HG03520 (cell line): Measurements from ENCODE around the gene SLC39A9.
"Not testable (repeated sequence)": the region's sequence is repeated elsewhere in the genome, so short reads cannot be mapped to it uniquely, and the experiment has no call there.

Experiments used
- ATAC-seq: cut with Tn5 transposase; IDR thresholded peaks from one replicate; pipeline ENCODE4 v1.9.1; 2021; ENCODE audit warnings: mild to moderate bottlenecking, moderate library complexity; ENCODE audit not compliant: unreplicated experiment

Gene SLC39A9

GRCh38 chr14:69368381-69368780, 30.1 kb upstream of the SLC39A9 start:
- no peak for ATAC-seq

GRCh38 chr14:69370061-69370460, 28.4 kb upstream of the SLC39A9 start:
- no peak for ATAC-seq

GRCh38 chr14:69372146-69372545, 26.3 kb upstream of the SLC39A9 start:
- ATAC-seq, result no peak

GRCh38 chr14:69373104-69373503, 25.4 kb upstream of the SLC39A9 start:
- ATAC-seq, result no peak

GRCh38 chr14:69374235-69374634, 24.3 kb upstream of the SLC39A9 start:
- no peak for ATAC-seq

GRCh38 chr14:69375182-69375581, 23.3 kb upstream of the SLC39A9 start:
- ATAC-seq, result no peak

- ATAC-seq, result no peak
These were observed 22.8 kb upstream of the SLC39A9 start for GRCh38 chr14:69375722-69376121.

- no peak for ATAC-seq
These were observed 22.1 kb upstream of the SLC39A9 start for GRCh38 chr14:69376439-69376838.

GRCh38 chr14:69378274-69378673, 20.2 kb upstream of the SLC39A9 start:
- ATAC-seq, result no peak

GRCh38 chr14:69387311-69387710, 11.2 kb upstream of the SLC39A9 start:
- ATAC-seq, result no peak

- not testable (repeated sequence) for ATAC-seq
These were observed 7.1 kb upstream of the SLC39A9 start for GRCh38 chr14:69391400-69391799.

GRCh38 chr14:69392481-69392880, 6.0 kb upstream of the SLC39A9 start:
- no peak for ATAC-seq

GRCh38 chr14:69395929-69396328, 2.6 kb upstream of the SLC39A9 start:
- no peak for ATAC-seq

GRCh38 chr14:69398818-69399210, 322 bp downstream of the SLC39A9 start:
- peak; percentile 21 for ATAC-seq

- ATAC-seq, result no peak
These were observed 1.3 kb downstream of the SLC39A9 start for GRCh38 chr14:69399750-69400149.

GRCh38 chr14:69400154-69400553, 1.7 kb downstream of the SLC39A9 start:
- no peak for ATAC-seq

- ATAC-seq, result no peak
These were observed 3.3 kb downstream of the SLC39A9 start for GRCh38 chr14:69401841-69402240.

- ATAC-seq, result no peak
These were observed 6.0 kb downstream of the SLC39A9 start for GRCh38 chr14:69404478-69404877.

GRCh38 chr14:69404883-69405282, 6.4 kb downstream of the SLC39A9 start:
- ATAC-seq, result no peak

GRCh38 chr14:69405762-69406161, 7.3 kb downstream of the SLC39A9 start:
- ATAC-seq, result no peak

GRCh38 chr14:69408331-69408960, 10.0 kb downstream of the SLC39A9 start:
- ATAC-seq, result no peak

- no peak for ATAC-seq
These were observed 15.0 kb downstream of the SLC39A9 start for GRCh38 chr14:69413483-69413882.

GRCh38 chr14:69416087-69416486, 17.6 kb downstream of the SLC39A9 start:
- not testable (repeated sequence) for ATAC-seq
